Kidney tubule cell (primary cell): ENCODE measurements around the gene RNF223.
"Not testable (repeated sequence)": the region's sequence is repeated elsewhere in the genome, so short reads cannot be mapped to it uniquely, and the experiment has no call there.

Experiments used
- DNase-seq: peaks from one replicate; pipeline ENCODE4 v3.0.0-alpha.2; 2018; ENCODE audit warnings: low spot score

Gene RNF223

GRCh38 chr1:1044455-1045078 lies 29.5 kb downstream of the RNF223 start:
- DNase-seq = no peak

- DNase-seq = no peak
Measured at GRCh38 chr1:1043921-1044320, 30.2 kb downstream of the RNF223 start.

DNA sequence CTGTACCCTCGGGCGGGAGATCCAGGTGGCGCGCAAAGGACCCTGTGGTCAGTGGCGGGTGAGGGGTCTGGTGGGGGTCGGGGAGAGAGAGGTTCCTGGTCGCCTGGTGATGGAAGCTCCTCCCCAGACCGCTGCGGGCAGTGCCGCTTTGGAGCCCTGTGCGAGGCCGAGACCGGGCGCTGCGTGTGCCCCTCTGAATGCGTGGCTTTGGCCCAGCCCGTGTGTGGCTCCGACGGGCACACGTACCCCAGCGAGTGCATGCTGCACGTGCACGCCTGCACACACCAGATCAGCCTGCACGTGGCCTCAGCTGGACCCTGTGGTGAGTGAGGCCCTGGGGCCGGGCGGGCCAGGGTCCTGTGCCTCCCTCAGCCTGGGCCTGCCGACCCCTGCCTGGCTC lies 30.7 kb downstream of the RNF223 start:
- DNase-seq = no peak

DNA sequence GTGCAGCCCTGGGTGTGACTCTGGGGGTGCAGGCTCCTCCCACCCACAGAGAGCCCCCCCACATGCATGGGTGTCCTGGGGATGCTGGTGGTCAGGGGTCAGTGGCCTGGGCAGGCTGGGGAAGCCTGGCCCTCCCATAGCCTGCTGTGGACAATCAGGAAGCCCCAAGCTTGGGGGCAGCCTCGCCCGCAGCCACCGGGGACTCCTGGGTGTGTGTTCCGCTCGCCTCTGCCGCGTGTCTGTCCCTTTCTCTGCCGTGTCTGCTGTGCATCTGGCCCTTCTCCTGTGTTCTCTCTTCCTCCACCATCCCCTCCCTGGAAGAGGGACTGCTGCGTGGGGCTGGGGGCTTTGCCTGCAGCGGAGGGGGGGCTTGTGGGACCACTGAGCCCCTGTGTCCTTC lies 31.3 kb downstream of the RNF223 start:
- DNase-seq = no peak

GRCh38 chr1:1041873-1042272 lies 32.2 kb downstream of the RNF223 start:
- no peak for DNase-seq

- DNase-seq = no peak
Measured at GRCh38 chr1:1041092-1041523, 33.0 kb downstream of the RNF223 start.

- DNase-seq = peak; percentile 92
Measured at GRCh38 chr1:1040004-1040991, 33.8 kb downstream of the RNF223 start.

DNA sequence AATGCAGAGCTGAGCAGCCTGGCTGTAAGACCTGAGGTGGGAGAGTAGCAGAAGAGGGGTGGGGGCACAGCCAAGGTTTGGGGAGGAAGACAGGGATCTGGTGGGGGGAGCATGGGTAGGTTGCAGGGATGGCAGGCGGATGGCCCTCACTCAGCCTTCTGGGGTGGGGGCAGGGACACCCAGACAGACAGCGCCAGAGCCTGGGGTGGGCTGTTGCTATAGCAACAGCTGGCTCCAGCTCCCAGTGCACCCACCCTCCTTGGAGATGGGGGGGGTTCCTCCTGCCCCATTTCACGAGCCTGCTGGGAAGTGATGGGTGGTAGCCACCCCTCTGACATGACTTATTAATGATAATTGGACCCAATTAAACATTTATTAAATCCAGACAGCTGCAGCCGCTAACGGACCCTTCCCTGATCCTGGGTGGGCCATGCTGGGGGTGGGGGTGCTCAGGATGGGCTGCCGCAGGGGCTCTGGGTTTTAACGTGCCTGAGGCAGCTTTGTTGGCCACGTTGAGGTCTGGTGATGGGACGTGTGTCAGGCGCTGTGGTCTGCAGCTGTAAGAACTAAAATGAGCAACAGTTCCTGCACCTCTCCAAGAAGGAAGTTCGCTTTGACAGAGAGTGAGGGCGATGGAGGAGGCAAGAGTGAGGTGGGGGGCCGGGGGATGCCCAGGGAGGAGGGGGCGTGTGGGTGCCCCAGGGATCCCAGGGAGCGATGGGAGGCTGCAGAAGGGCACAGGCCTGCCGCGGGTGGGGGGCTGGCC lies 34.8 kb downstream of the RNF223 start:
- no peak for DNase-seq

- no peak for DNase-seq
Measured at GRCh38 chr1:1038694-1039093, 35.4 kb downstream of the RNF223 start.

DNA sequence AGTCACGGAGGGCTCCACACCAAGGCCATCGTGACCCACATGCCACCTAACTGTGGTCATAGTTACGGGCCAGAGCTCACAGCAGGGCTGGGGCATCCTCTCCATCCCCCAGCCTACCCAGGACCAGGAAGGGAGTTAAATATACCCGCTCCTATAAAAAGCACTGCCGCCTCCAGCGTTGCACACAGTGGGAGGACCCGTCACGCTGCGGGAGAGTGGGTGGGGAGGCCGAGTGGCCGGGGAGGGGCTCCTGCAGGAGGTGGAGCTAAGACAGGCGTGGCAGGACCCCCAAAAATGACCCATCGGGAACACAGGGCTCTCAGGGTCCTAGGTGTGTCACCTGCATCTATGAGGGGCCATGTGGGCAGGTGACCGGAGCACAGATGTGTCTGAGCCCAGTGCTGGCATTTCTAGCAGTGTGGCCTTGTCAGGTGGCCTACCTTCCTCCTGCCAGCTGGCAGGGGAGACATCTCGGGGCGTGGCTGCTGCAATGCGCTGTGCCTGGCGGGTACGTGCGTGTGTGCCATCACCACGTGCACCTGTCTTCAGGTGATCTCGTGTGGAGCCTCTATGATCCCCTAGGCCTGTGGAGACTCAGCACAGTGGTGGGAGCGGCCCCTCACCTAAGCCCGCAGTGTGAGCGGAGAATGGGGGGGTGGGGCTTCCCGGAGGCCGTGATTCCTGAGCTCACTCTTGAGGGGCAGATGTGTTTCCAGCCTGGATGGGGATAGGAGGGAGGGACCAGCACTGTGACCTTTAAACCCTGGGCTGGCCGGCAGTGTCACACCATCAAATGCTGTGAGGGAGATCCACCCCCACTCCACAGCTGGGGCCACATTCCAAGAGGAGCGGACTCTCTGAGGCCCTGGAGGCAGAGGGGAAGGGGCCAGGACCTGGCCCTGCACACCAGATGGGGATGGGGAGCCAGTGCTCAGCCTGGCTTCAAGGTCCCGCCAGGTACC lies 36.5 kb downstream of the RNF223 start:
- no peak for DNase-seq

- DNase-seq = no peak
Measured at GRCh38 chr1:1035291-1035943, 38.7 kb downstream of the RNF223 start.

DNA sequence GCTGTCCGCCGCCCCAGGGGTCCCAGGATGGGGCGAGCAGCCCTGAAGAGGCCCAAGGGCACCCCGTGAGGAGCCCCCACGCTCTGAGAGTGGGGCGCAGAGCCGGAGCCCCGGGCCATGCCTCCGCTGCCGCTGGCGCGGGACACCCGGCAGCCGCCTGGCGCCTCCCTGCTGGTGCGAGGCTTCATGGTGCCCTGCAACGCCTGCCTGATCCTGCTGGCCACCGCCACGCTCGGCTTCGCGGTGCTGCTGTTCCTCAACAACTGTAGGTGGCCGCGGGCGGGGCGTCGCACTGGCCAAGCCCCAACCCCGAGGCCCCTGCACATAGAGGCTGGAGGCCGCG lies 39.7 kb downstream of the RNF223 start:
- no peak for DNase-seq

GRCh38 chr1:1033731-1034438 lies 40.2 kb downstream of the RNF223 start:
- no peak for DNase-seq

GRCh38 chr1:1033009-1033587 lies 41.0 kb downstream of the RNF223 start:
- peak; percentile 85 for DNase-seq

- DNase-seq = peak; percentile 26
Measured at GRCh38 chr1:1032424-1032823, 41.7 kb downstream of the RNF223 start.

- DNase-seq = no peak
Measured at GRCh38 chr1:1031659-1032235, 42.4 kb downstream of the RNF223 start.

DNA sequence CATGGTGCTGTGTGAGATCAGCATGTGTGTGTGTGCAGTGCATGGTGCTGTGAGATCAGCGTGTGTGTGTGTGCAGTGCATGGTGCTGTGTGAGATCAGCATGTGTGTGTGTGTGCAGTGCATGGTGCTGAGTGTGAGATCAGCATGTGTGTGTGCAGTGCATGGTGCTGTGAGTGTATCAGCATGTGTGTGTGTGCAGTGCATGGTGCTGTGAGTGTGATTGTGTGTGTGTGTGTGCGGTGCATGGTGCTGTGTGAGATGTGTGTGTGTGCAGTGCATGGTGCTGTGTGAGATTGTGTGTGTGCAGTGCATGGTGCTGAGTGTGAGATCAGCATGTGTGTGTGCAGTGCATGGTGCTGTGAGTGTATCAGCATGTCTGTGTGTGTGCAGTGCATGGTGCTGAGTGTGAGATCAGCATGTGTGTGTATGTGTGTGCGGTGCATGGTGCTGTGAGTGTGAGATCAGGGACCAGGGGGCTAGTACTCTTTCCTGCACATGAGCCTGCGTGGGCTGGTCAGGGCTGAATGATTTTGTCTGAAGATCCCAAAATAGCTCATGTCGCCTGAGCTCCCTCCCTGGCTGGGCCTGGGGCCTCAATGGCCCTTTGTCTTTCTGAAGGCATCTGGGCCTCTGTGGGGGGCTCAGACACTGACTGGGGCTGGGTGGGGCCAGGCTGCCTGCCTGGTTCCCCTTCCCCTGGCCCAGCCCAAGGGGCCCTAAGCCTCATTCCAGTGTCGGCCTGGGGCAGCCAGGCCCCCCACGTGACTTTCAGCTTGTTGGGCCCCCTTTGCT lies 43.0 kb downstream of the RNF223 start:
- DNase-seq = not testable (repeated sequence)

DNA sequence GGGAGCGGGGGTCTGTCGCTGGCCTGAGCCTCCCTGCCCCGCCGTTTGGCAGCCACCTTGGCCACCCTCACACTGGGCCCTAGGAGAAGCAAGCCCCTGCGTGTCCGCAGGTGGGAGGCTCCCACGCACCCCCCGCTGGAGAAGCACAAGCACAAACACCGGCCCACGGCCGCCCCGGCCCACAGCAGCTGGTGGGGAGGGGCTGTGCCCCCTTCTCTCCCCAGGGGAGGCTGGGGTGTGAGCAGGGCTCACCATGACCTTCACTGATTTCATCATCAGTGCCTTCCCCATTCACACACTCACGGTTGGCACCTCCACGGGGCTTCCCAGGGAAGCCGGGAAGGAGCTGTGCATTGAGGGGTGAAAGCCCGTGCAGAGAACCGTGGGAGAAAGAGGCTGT lies 46.3 kb downstream of the RNF223 start:
- DNase-seq = peak; percentile 30
